Testis (tissue), 2 donors: ENCODE measurements around the gene COG8.

Source experiments
- CTCF ChIP-seq, 3 experiments: fragments of 450-650 bp in 2 of 3; fragments of 200-600 bp in 1 of 3; sonication (generic) in 1 of 3; IDR thresholded peaks; one replicate each; pipeline ENCODE4 v1.5.1; 2016 to 2019; ENCODE audit warnings: antibody characterized with exemption in 3 of 3, mild to moderate bottlenecking in 2 of 3, moderate library complexity in 1 of 3
- POLR2A ChIP-seq: fragments of 450-650 bp; IDR thresholded peaks from one replicate; pipeline ENCODE4 v1.6.1; 2017; ENCODE audit warnings: antibody characterized with exemption, mild to moderate bottlenecking, moderate library complexity

- no peak for TF ChIP-seq CTCF (IDR thresholded peaks at IDR 0.05)
- no peak for TF ChIP-seq POLR2A
These were observed 62.0 kb downstream of the COG8 start for GRCh38 chr16:69277413-69277812.
